Measurements from ENCODE around the gene SLC9A7. TPM values are rescaled to one million over a fixed set of nuclear protein-coding genes. Genes with fewer than 3 reads are reported as not detected.

Gene SLC9A7
- total and polyA plus RNA-seq, 4 donors, result 2.3 to 13.2 (median 3.1) TPM

GRCh38 chrX:46610070-46610658, 148.8 kb downstream of the SLC9A7 start:
- 74% methylated on average over 5 of the region's 5 CpGs for WGBS
- H3K27ac ChIP-seq (ENCODE audit: low read depth in 1 of 2, low read length in 2 of 2), result no peak overlapping the region
- H3K27me3 ChIP-seq (ENCODE audit: control insufficient read depth in 4 of 4, insufficient read depth in 4 of 4, low read length in 3 of 4), result no peaks in the 10 kb centered on the region
- H3K9ac ChIP-seq (ENCODE audit: low read depth in 1 of 2, low read length in 2 of 2), result no peak overlapping the region
- no peaks in the 10 kb centered on the region for H3K9me3 ChIP-seq (ENCODE audit: control insufficient read depth in 4 of 4, low read length in 3 of 4)
- H3K4me3 ChIP-seq (ENCODE audit: low read depth in 1 of 3, low read length in 3 of 3), result no peak overlapping the region
- no peak for DNase-seq (ENCODE audit: low spot score)
- no peaks in the 10 kb centered on the region for H3K4me1 ChIP-seq (ENCODE audit: control insufficient read depth in 4 of 4, insufficient read depth in 4 of 4, low read length in 3 of 4)
- no peak for TF ChIP-seq RAD21 (IDR thresholded peaks at IDR 0.05)
- TF ChIP-seq EGR1 (IDR thresholded peaks at IDR 0.05; ENCODE audit: low read depth in 2 of 2), result no peak
- TF ChIP-seq FOXA1 (IDR thresholded peaks at IDR 0.05), result no peak
- no peak for TF ChIP-seq JUND (IDR thresholded peaks at IDR 0.05)
- no peak for TF ChIP-seq SP1 (IDR thresholded peaks at IDR 0.05)
- TF ChIP-seq RXRA (IDR thresholded peaks at IDR 0.05), result no peak
- no peak for TF ChIP-seq HNF4G (IDR thresholded peaks at IDR 0.05)
- no peak for TF ChIP-seq REST (IDR thresholded peaks at IDR 0.05)
- TF ChIP-seq HNF4A (conservative IDR thresholded peaks at IDR 0.05), result no peak
- no peak for TF ChIP-seq YY1 (IDR thresholded peaks at IDR 0.05)
- TF ChIP-seq NR2F2 (IDR thresholded peaks at IDR 0.05), result no peak
- TF ChIP-seq FOXA2 (IDR thresholded peaks at IDR 0.05), result no peak
- H3K36me3 ChIP-seq (ENCODE audit: control insufficient read depth in 4 of 4, insufficient read depth in 3 of 4, low read depth in 1 of 4, low read length in 3 of 4), result no peaks in the 10 kb centered on the region

- no peak overlapping the region for H3K27ac ChIP-seq (ENCODE audit: low read depth in 1 of 2, low read length in 2 of 2)
- H3K36me3 ChIP-seq (ENCODE audit: control insufficient read depth in 4 of 4, insufficient read depth in 3 of 4, low read depth in 1 of 4, low read length in 3 of 4), result no peaks in the 10 kb centered on the region
- WGBS, result 77% methylated on average over 11 of the region's 11 CpGs
- H3K4me3 ChIP-seq (ENCODE audit: low read depth in 1 of 3, low read length in 3 of 3), result no peak overlapping the region
- no peak overlapping the region for H3K9ac ChIP-seq (ENCODE audit: low read depth in 1 of 2, low read length in 2 of 2)
- H3K9me3 ChIP-seq (ENCODE audit: control insufficient read depth in 4 of 4, low read length in 3 of 4), result no peaks in the 10 kb centered on the region
- H3K27me3 ChIP-seq (ENCODE audit: control insufficient read depth in 4 of 4, insufficient read depth in 4 of 4, low read length in 3 of 4), result no peaks in the 10 kb centered on the region
- H3K4me1 ChIP-seq (ENCODE audit: control insufficient read depth in 4 of 4, insufficient read depth in 4 of 4, low read length in 3 of 4), result peaks cover 0 to 6% (median 2%) of the 10 kb centered on the region in 4 donors
- TF ChIP-seq FOXA2 (IDR thresholded peaks at IDR 0.05), result no peak
- no peak for TF ChIP-seq HNF4G (IDR thresholded peaks at IDR 0.05)
- TF ChIP-seq FOXA1 (IDR thresholded peaks at IDR 0.05), result no peak
- TF ChIP-seq SP1 (IDR thresholded peaks at IDR 0.05), result no peak
- TF ChIP-seq EGR1 (IDR thresholded peaks at IDR 0.05; ENCODE audit: low read depth in 2 of 2), result no peak
- no peak for TF ChIP-seq MAX (IDR thresholded peaks at IDR 0.05)
- no peak for TF ChIP-seq GABPA (IDR thresholded peaks at IDR 0.05 in 1 of 2, conservative IDR thresholded peaks at IDR 0.05 in 1 of 2)
- no peak for TF ChIP-seq ATF3 (IDR thresholded peaks at IDR 0.05)
- no peak for TF ChIP-seq JUND (IDR thresholded peaks at IDR 0.05)
- no peak for TF ChIP-seq NR2F2 (IDR thresholded peaks at IDR 0.05)
- TF ChIP-seq CTCF (IDR thresholded peaks at IDR 0.05; ENCODE audit: low read depth, low read length, missing input control), result no peak
- no peak for TF ChIP-seq RAD21 (IDR thresholded peaks at IDR 0.05)
- TF ChIP-seq REST (IDR thresholded peaks at IDR 0.05), result no peak
- no peak for TF ChIP-seq HNF4A (conservative IDR thresholded peaks at IDR 0.05)
- TF ChIP-seq TAF1 (conservative IDR thresholded peaks at IDR 0.05), result no peak
- no peak for TF ChIP-seq RXRA (IDR thresholded peaks at IDR 0.05)
- no peak for TF ChIP-seq ZBTB33 (IDR thresholded peaks at IDR 0.05)
- TF ChIP-seq YY1 (IDR thresholded peaks at IDR 0.05), result no peak
- DNase-seq (ENCODE audit: low spot score), result no peak
Measured at GRCh38 chrX:46607916-46608315, 151.0 kb downstream of the SLC9A7 start.
